Esophagus muscularis mucosa (tissue), 4 donors: ENCODE results near the gene PRMT5. TPM values are rescaled to one million over a fixed set of nuclear protein-coding genes. Genes with fewer than 3 reads are reported as not detected.

Experiments
- DNase-seq: peaks from one replicate; pipeline ENCODE4 v3.0.0-alpha.2; 2017; ENCODE audit errors: extremely low spot score
- H3K27ac ChIP-seq, 4 donors: fragments of 200-600 bp; sonication (generic); replicated peaks in 1 of 4; 1 replicate in 3 of 4; 2 replicates in 1 of 4; pipeline ENCODE4 v1.5.1; 2016 to 2019; ENCODE audit warnings: mild to moderate bottlenecking in 1 of 4
- H3K27me3 ChIP-seq, 4 donors: fragments of 200-600 bp; sonication (generic); one replicate each; pipeline versions ENCODE4 v1.5.1 to v1.6.0; 2016 to 2019
- H3K36me3 ChIP-seq, 4 donors: fragments of 200-600 bp; sonication (generic); one replicate each; pipeline ENCODE4 v1.5.1; 2016 to 2019
- H3K4me1 ChIP-seq, 4 donors: fragments of 200-600 bp; sonication (generic); one replicate each; pipeline ENCODE4 v1.5.1; 2016 to 2019
- H3K4me3 ChIP-seq, 4 donors: fragments of 200-600 bp; sonication (generic); 1 replicate in 2 of 4; 2 replicates in 2 of 4; pipeline ENCODE4 v1.5.1; 2016 to 2019; ENCODE audit warnings: mild to moderate bottlenecking in 4 of 4, moderate library complexity in 1 of 4
- H3K9me3 ChIP-seq, 4 donors: fragments of 200-600 bp; sonication (generic); 1 replicate in 3 of 4; 2 replicates in 1 of 4; pipeline ENCODE4 v1.5.1; 2016 to 2019
- EP300 ChIP-seq: sonication (generic); formaldehyde crosslinking; IDR thresholded peaks from one replicate; pipeline ENCODE4 v1.6.1; 2017; ENCODE audit warnings: antibody characterized with exemption
- POLR2A ChIP-seq: fragments of 450-650 bp; IDR thresholded peaks from one replicate; pipeline ENCODE4 v1.6.1; 2017; ENCODE audit warnings: antibody characterized with exemption, moderate library complexity, mild to moderate bottlenecking, low read depth
- POLR2AphosphoS5 ChIP-seq, 2 donors: sonication (generic); formaldehyde crosslinking; IDR thresholded peaks; one replicate each; pipeline ENCODE4 v1.6.1; 2017; ENCODE audit warnings: antibody characterized with exemption in 2 of 2
- WGBS: methylation state at CpG from one replicate; pipeline ENCODE4 v1.1.5; 2018; 5-methylcytosine and 5-hydroxymethylcytosine counted together
- intact Hi-C: fragments of 100-400 bp; cut with DNase I; formaldehyde crosslinking; loops from one replicate; pipeline ENCODE4 v1.15.1; 2023
- total RNA-seq, 4 donors: library from RNA; depleted of rRNA; stranded (reverse); fragments of >200 nt; gene quantifications; one replicate each; pipeline versions ENCODE4 v1.1.0 to v1.2.1, GENCODE V29; 2016
- TF ChIP-seq, protein P1 (sequence below), 3 experiments: fragments of 200-600 bp in 2 of 3; fragments of 450-650 bp in 1 of 3; sonication (generic) in 2 of 3; IDR thresholded peaks; one replicate each; pipeline ENCODE4 v1.5.1; 2017 to 2019; ENCODE audit warnings: antibody characterized with exemption in 3 of 3, mild to moderate bottlenecking in 2 of 3, moderate library complexity in 1 of 3

Gene PRMT5
- total RNA-seq, 4 donors from 2014 or later = 35.5 to 51.0 (median 44.8) TPM

DNA sequence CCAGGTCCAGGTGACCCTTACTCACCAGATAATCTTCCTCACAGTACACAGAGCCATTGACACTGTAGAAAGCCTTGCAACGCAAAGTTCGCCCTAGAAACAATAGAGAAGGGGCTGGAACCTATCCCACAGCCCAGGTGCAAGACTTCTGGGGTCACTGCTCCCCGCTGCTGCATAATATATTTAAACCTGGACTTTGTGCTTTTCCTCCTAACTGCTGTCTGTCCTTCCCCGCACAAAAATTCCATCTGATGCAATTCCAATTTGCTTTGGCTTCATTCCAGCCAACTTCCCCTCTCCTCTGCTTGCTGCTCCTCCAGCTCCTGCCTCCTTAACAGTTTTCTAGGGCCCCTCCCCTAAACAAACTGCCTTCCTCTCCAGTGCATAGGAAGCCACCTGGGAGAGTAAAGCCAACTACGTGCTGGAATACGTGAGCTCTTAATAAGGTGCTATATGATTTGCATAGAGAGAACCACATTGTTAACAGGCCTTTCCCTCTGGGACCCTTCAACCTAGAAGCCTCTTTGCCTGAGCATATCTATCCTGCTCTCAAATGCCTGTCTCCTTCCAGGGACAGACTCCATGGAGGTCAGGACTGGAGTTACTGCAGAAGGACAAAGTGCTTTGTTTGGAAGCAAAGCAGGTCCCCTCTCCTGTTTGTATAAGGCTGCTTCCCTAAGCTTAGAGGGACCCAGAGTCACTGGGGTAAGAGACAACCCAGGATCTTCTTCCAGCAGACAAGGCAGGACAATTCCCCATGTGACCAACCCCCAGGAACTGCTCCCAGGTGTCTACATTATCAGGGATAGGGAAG is 47.7 kb upstream of the PRMT5 start:
- intact Hi-C loops = no loop called here
- Histone ChIP-seq H3K4me3 (no peak overlapping the region), H3K27me3 (peaks cover 0 to 14% (median 0%) of the 10 kb centered on the region in 4 donors), H3K36me3 (peaks cover 0 to 17% (median 7%) of the 10 kb centered on the region in 4 donors), H3K9me3 (no peaks in the 10 kb centered on the region), H3K4me1 (peaks cover 49 to 64% (median 55%) of the 10 kb centered on the region in 4 donors), H3K27ac (peak overlapping the region; percentile 74 to 89 (median 79))
- DNase-seq = no peak
- TF ChIP-seq EP300 (no peak), POLR2A (no peak)
- 47% methylated on average over 6 of the region's 6 CpGs for WGBS

DNA sequence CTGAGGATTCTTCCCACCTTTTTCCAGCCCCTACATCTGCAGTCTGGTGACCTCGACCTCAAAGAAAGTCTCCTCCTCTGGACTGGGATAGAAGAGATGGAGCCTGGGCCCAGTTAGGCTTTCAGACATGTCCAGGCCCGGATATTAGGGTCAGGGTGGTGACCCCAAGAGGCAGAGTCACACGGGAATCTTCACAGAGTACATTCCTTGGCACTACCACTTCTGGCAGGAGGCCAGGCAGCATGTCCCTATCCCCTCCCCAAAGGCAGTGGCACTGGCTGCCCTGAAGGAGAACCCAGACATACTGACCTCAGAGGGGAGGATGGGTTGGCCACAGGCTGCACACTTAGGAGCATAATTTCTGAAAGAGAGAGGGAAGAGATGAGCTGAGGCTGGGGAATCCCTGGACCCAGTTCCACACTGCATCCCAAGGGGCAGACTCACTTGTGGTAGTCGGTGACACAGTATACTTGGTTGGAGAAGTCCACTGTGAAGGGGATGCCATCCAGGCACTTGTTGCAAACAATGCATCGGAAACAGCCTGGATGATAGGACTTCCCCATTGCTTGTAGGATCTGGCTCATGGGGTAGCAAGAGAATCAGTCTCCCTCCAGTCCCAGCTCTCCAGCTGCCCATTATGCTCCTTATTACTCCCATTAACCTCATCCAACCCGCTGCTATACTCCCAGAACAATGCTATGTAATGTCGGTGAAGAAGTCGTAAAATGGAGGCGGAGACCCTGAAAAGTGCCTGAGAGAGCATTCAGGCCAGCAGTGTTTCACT is 45.5 kb upstream of the PRMT5 start:
- H3K4me1 ChIP-seq = peaks cover 33 to 43% (median 36%) of the 10 kb centered on the region in 4 donors

DNA sequence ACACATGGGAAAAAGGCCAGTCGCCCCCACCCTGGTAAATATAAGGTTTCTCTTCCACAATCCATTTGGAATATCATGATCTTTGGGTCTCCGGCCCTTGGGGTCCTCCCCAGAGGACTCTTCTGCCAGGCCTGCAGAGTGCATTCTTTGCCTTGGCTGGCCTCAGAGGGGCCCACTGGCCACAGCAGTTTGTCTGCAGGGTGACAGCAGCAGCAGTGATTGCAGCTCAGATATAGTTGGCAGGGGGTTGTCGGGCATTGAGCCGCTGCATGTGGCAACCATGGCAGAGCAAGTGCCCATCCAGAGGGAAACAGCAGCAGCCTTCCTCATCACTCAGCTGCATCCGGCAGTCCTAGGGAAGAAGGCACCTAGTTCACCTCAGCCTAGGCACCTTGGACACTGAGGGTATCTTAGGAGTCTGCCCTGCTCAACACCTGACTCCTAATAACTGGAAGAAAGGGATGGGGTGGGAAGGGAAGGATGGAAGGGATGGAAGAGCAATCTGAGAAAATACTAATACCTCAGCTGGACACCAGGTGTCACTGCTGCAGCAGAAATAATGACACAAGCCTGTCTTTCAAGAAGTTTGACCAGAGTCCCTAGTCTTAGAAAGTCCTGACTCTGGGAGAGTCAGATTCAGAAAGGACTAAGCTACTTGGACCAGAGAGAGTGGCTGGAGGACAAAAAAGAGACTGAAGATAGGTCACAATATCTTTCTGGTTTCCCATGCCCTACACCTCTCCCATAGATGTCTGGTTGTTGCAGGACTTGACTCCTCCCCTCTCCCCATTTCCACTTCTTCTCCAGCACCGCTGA is 44.2 kb upstream of the PRMT5 start:
- no peak overlapping the region for H3K27ac ChIP-seq

More for the DNA sequence above, 45.5 kb upstream of the PRMT5 start:
- no peaks in the 10 kb centered on the region for H3K27me3 ChIP-seq
- no peak overlapping the region for H3K4me3 ChIP-seq
- 77% methylated on average over 9 of the region's 9 CpGs for WGBS
- H3K9me3 ChIP-seq = no peaks in the 10 kb centered on the region
- TF ChIP-seq, protein P1, sequence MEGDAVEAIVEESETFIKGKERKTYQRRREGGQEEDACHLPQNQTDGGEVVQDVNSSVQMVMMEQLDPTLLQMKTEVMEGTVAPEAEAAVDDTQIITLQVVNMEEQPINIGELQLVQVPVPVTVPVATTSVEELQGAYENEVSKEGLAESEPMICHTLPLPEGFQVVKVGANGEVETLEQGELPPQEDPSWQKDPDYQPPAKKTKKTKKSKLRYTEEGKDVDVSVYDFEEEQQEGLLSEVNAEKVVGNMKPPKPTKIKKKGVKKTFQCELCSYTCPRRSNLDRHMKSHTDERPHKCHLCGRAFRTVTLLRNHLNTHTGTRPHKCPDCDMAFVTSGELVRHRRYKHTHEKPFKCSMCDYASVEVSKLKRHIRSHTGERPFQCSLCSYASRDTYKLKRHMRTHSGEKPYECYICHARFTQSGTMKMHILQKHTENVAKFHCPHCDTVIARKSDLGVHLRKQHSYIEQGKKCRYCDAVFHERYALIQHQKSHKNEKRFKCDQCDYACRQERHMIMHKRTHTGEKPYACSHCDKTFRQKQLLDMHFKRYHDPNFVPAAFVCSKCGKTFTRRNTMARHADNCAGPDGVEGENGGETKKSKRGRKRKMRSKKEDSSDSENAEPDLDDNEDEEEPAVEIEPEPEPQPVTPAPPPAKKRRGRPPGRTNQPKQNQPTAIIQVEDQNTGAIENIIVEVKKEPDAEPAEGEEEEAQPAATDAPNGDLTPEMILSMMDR (IDR thresholded peaks at IDR 0.05) = no peak
- no peak for TF ChIP-seq POLR2AphosphoS5 (IDR thresholded peaks at IDR 0.05)
- no peak for TF ChIP-seq EP300
- TF ChIP-seq POLR2A = no peak
- peaks cover 0 to 17% (median 7%) of the 10 kb centered on the region in 4 donors for H3K36me3 ChIP-seq
- H3K27ac ChIP-seq = no peak overlapping the region
- intact Hi-C loops = no loop called here
- DNase-seq = no peak

DNA sequence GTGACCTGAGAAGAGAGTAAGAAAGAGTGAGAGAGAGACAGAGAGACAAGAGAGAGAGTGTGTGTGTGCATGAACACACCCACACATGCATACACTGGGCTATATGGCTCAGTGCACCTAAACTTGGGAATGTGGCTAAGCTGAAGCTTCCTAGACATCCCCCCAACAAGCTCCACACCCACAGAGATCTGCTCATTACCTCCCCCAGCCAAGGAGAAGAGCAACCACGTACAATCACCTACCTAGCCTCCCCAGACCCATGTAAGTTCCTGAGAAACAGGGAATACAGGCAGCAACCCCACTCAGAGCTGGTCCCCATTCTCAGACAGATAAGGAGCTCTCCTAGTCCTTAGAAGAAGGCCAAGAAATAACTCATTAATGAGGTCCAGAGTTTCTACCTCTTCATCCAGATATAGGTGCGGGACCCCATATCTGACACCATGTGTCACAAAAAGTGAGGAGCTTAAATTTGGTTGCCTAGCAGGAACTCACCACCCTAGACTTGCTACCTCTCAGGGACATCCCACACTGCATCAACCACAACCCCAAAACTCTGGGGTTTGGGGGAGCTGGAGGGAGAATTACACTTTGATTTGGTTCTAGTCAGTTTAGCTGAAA is 43.2 kb upstream of the PRMT5 start:
- TF ChIP-seq POLR2AphosphoS5 (IDR thresholded peaks at IDR 0.05) = no peak
- TF ChIP-seq, protein P1 (IDR thresholded peaks at IDR 0.05) = no peak
- TF ChIP-seq POLR2A = no peak
- no peak for TF ChIP-seq EP300
- Histone ChIP-seq H3K27ac (no peak overlapping the region), H3K27me3 (no peaks in the 10 kb centered on the region), H3K9me3 (no peaks in the 10 kb centered on the region), H3K36me3 (peaks cover 0 to 17% (median 8%) of the 10 kb centered on the region in 4 donors), H3K4me1 (peaks cover 10 to 20% (median 13%) of the 10 kb centered on the region in 4 donors), H3K4me3 (no peak overlapping the region)
- 76% methylated on average over 2 of the region's 2 CpGs for WGBS
- no peak for DNase-seq
- intact Hi-C loops = no loop called here

More for the DNA sequence above, 44.2 kb upstream of the PRMT5 start:
- TF ChIP-seq, protein P1 (IDR thresholded peaks at IDR 0.05) = peak; percentile 68 to 75 (median 68)
- TF ChIP-seq POLR2AphosphoS5 (IDR thresholded peaks at IDR 0.05) = no peak
- Histone ChIP-seq H3K9me3 (no peaks in the 10 kb centered on the region), H3K36me3 (peaks cover 0 to 17% (median 8%) of the 10 kb centered on the region in 4 donors), H3K4me1 (peaks cover 20 to 30% (median 23%) of the 10 kb centered on the region in 4 donors), H3K27me3 (no peaks in the 10 kb centered on the region), H3K4me3 (no peak overlapping the region)
- intact Hi-C loops = no loop called here
- 68% methylated on average over 4 of the region's 6 CpGs for WGBS
- DNase-seq = no peak
